K562 (cell line): ENCODE data around the gene SH2D3A. TPM values are rescaled to one million over a fixed set of nuclear protein-coding genes. Genes with fewer than 3 reads are reported as not detected.

Source experiments
- CHD2 ChIP-seq: IDR thresholded peaks from 2 replicates; pipeline ENCODE4 v1.6.1; 2011; ENCODE audit warnings: low read depth, low read length
- CTBP1 ChIP-seq: fragments of 450-650 bp; IDR thresholded peaks from 2 replicates; pipeline ENCODE4 v1.6.1; 2016; ENCODE audit warnings: borderline replicate concordance
- EHMT2 ChIP-seq: fragments of 450-650 bp; IDR thresholded peaks from 2 replicates; pipeline ENCODE4 v1.6.1; 2018; ENCODE audit warnings: antibody characterized with exemption
- EP300 ChIP-seq: IDR thresholded peaks from 2 replicates; pipeline ENCODE4 v1.6.1; 2012; ENCODE audit warnings: low read length, improper control_type of control experiment
- GABPA ChIP-seq: fragments of 200-800 bp; sonication (Bioruptor generic); conservative IDR thresholded peaks from 2 replicates; pipeline ENCODE4 v1.6.1; 2016; ENCODE audit warnings: low read depth, missing genetic modification characterization, missing compliant biosample characterization
- HLTF ChIP-seq: fragments of 450-650 bp; IDR thresholded peaks from 2 replicates; pipeline ENCODE4 v1.6.1; 2016
- ILK ChIP-seq: fragments of 450-650 bp; IDR thresholded peaks from 2 replicates; pipeline ENCODE4 v1.6.1; 2016; ENCODE audit warnings: missing genetic modification characterization, low read depth, mild to moderate bottlenecking, missing compliant biosample characterization, moderate library complexity, borderline replicate concordance
- KAT2B ChIP-seq: IDR thresholded peaks from one replicate; pipeline ENCODE4 v1.6.1; 2012; ENCODE audit warnings: low read depth, mild to moderate bottlenecking, control low read depth, inconsistent platforms, low read length, moderate library complexity
- MAZ ChIP-seq, 2 experiments: fragments of 450-650 bp in 1 of 2; sonication (generic) in 1 of 2; formaldehyde crosslinking; IDR thresholded peaks in 1 of 2; conservative IDR thresholded peaks in 1 of 2; 2 replicates each; pipeline versions ENCODE4 v1.4.0 to v1.5.0; 2020; ENCODE audit warnings: mild to moderate bottlenecking in 1 of 2, missing genetic modification reagents in 1 of 2
- MTF1 ChIP-seq: fragments of 250-450 bp; sonication (Bioruptor Pico); IDR thresholded peaks from 2 replicates; pipeline ENCODE4 v1.9.0; 2021; ENCODE audit warnings: moderate library complexity, mild to moderate bottlenecking, inconsistent platforms, borderline replicate concordance
- NFXL1 ChIP-seq: fragments of 450-650 bp; formaldehyde crosslinking; IDR thresholded peaks from 2 replicates; pipeline ENCODE4 v1.4.0; 2021; ENCODE audit warnings: mild to moderate bottlenecking
- NR2C1 ChIP-seq, 2 experiments: fragments of 450-650 bp; IDR thresholded peaks; 2 replicates each; pipeline ENCODE4 v1.6.1; 2017; ENCODE audit warnings: mild to moderate bottlenecking in 2 of 2, antibody characterized with exemption in 1 of 2, inconsistent platforms in 1 of 2, missing compliant biosample characterization in 1 of 2, missing genetic modification characterization in 1 of 2
- POLR2AphosphoS5 ChIP-seq: IDR thresholded peaks from 2 replicates; pipeline ENCODE4 v1.6.1; 2011; ENCODE audit warnings: mild to moderate bottlenecking, low read depth, low read length, moderate library complexity; ENCODE audit not compliant: control insufficient read depth, insufficient read depth
- PTTG1 ChIP-seq: fragments of 450-650 bp; IDR thresholded peaks from 2 replicates; pipeline ENCODE4 v1.6.1; 2016; ENCODE audit warnings: low read depth, mild to moderate bottlenecking, missing genetic modification characterization, missing compliant biosample characterization
- SETDB1 ChIP-seq: IDR thresholded peaks from one replicate; pipeline ENCODE4 v1.6.1; 2012; ENCODE audit warnings: low read length, control low read depth, inconsistent platforms
- SMARCC2 ChIP-seq: fragments of 450-650 bp; IDR thresholded peaks from 2 replicates; pipeline ENCODE4 v1.6.1; 2017; ENCODE audit warnings: antibody characterized with exemption, moderate library complexity, mild to moderate bottlenecking, low read depth
- U2AF1 ChIP-seq: fragments of 200-400 bp; formaldehyde crosslinking; optimal IDR thresholded peaks from 2 replicates; pipeline ENCODE3; 2017; ENCODE audit warnings: mild to moderate bottlenecking, low read depth, low read length, moderate library complexity
- ZNF232 ChIP-seq: sonication (generic); formaldehyde crosslinking; IDR thresholded peaks from 2 replicates; pipeline ENCODE4 v1.8.0; 2022; ENCODE audit warnings: mild to moderate bottlenecking, missing genetic modification reagents
- ZNF239 ChIP-seq: fragments of 250-450 bp; sonication (Bioruptor Pico); IDR thresholded peaks from 2 replicates; pipeline ENCODE4 v1.4.0; 2020; ENCODE audit warnings: mild to moderate bottlenecking
- ZZZ3 ChIP-seq: fragments of 450-650 bp; IDR thresholded peaks from 2 replicates; pipeline ENCODE4 v1.6.1; 2016; ENCODE audit warnings: antibody characterized with exemption, mild to moderate bottlenecking, moderate library complexity
- polyA plus RNA-seq, 8 experiments: library from polyadenylated mRNA; depleted of rRNA in 4 of 8; stranded (reverse) in 5 of 8; unstranded in 3 of 8; fragments of >200 nt; fragmentation: Nextera tagmentation in 2 of 8; fragmentation: Illumina TruSeq in 1 of 8; extraction: Ambion mirVana in 2 of 8; extraction: Trizol in 1 of 8; gene quantifications; 2 replicates each; pipeline versions ENCODE4 v1.2.1 to v1.2.3, GENCODE V29; 2011 to 2014; ENCODE audit warnings: inconsistent platforms in 1 of 8, missing spikeins in 1 of 8
- total RNA-seq, 7 experiments: library from RNA; depleted of rRNA in 6 of 7; stranded (reverse); fragments of >200 nt in 6 of 7; fragmentation: Illumina TruSeq in 2 of 7; extraction: Trizol in 2 of 7; gene quantifications; 2 replicates each; pipeline versions ENCODE4 v1.2.1 to v1.2.3, GENCODE V29; 2011 to 2021; ENCODE audit warnings: low replicate concordance in 1 of 7
- TF ChIP-seq, protein P1 (sequence below), 2 experiments: fragments of 250-450 bp in 1 of 2; fragments of 450-650 bp in 1 of 2; sonication (Bioruptor Pico) in 1 of 2; IDR thresholded peaks; 2 replicates each; pipeline versions ENCODE4 v1.6.1 to v1.8.0; 2016 to 2021; ENCODE audit warnings: mild to moderate bottlenecking in 2 of 2, moderate library complexity in 2 of 2, missing compliant biosample characterization in 1 of 2, missing genetic modification characterization in 1 of 2
- TF ChIP-seq, protein P2 (sequence below): fragments of 450-650 bp; IDR thresholded peaks from 2 replicates; pipeline ENCODE4 v1.6.1; 2016; ENCODE audit warnings: antibody characterized with exemption
- TF ChIP-seq, protein P3 (sequence below): fragments of 450-650 bp; IDR thresholded peaks from 2 replicates; pipeline ENCODE4 v1.6.1; 2017; ENCODE audit warnings: antibody characterized with exemption
- TF ChIP-seq, protein P4 (sequence below): fragments of 250-450 bp; sonication (Bioruptor Pico); IDR thresholded peaks from 2 replicates; pipeline ENCODE4 v1.8.0; 2021; ENCODE audit warnings: moderate library complexity, mild to moderate bottlenecking, inconsistent platforms

SH2D3A gene
- total and polyA plus RNA-seq, 9 of the 15 experiments (the other 6 are each of a cell fraction or from before 2014, with no cell fraction given): 0.75 to 26.3 (median 8.9) TPM

DNA sequence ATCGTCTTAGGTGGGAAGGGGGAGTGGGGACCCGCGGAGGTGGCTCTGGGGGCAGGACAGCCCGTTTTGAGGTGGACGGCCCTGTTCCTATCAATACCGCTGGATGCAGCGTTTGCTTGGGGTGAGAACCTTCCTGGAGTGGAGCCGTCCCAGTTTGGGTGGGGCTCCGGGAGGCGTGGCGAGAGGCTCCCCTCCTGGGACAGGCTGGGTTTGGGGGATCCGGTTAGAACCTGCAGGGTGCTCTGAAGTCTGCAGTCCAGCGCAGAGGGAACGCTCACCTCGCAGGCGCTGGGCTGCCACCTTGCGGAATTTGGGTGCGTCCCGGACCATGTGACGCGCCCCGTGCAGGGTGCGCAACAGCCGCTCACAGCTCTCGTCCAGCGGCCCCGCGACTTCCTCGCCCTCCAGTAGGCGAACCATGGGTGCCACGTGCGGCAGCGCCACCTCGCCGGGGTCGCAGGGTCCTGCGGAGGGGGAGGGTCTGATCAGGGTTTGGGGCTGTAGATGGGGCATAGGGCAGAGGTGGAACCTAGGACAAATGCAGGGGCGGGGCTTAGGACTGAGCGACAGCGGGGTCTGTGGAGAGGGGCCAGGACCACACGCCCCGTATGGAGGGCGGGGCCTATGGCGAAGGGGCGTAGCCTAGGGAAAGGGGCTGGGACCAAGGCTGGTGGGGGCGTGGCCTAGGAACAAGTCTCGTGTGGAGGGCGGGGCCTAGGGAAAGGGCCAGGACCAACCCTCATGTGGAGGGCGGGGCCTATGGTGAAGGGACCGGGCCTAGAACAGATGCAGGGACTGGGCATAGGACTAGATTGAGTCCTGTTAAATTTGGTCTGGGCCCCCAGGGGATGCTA lies 13.8 kb downstream of the SH2D3A start (continued):
- no peak for TF ChIP-seq U2AF1
- no peak for TF ChIP-seq KAT2B
- TF ChIP-seq CHD2: peak; percentile 72
- TF ChIP-seq, protein P1, sequence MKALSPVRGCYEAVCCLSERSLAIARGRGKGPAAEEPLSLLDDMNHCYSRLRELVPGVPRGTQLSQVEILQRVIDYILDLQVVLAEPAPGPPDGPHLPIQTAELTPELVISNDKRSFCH (CRISPR knock-in tag; IDR thresholded peaks at IDR 0.05): no peak
- TF ChIP-seq, protein P1 (tag; IDR thresholded peaks at IDR 0.05): peak; percentile 77
- no peak for TF ChIP-seq ZZZ3
- peak; percentile 36; the same call in 1 of the 2 replicates for TF ChIP-seq NR2C1 (IDR thresholded peaks at IDR 0.05)
- peak; percentile 67; the same call in 1 of the 2 replicates for TF ChIP-seq NR2C1 (tag; IDR thresholded peaks at IDR 0.05)
- TF ChIP-seq SETDB1: no peak
- TF ChIP-seq ZNF232: 0 out of 2 replicates have a peak, but pooled peaks have one; percentile 16
- TF ChIP-seq POLR2AphosphoS5: peak; percentile 48; the same call in 1 of the 2 replicates
- TF ChIP-seq NFXL1: 0 out of 2 replicates have a peak, but pooled peaks have one; percentile 8
- TF ChIP-seq EHMT2: no peak
- 0 out of 2 replicates have a peak, but pooled peaks have one; percentile 21 for TF ChIP-seq SMARCC2
- TF ChIP-seq MAZ (CRISPR knock-in tag; conservative IDR thresholded peaks at IDR 0.05 in 1 of 2, IDR thresholded peaks at IDR 0.05 in 1 of 2): peak; percentile 86 to 89
- no peak for TF ChIP-seq HLTF
- TF ChIP-seq, protein P2, sequence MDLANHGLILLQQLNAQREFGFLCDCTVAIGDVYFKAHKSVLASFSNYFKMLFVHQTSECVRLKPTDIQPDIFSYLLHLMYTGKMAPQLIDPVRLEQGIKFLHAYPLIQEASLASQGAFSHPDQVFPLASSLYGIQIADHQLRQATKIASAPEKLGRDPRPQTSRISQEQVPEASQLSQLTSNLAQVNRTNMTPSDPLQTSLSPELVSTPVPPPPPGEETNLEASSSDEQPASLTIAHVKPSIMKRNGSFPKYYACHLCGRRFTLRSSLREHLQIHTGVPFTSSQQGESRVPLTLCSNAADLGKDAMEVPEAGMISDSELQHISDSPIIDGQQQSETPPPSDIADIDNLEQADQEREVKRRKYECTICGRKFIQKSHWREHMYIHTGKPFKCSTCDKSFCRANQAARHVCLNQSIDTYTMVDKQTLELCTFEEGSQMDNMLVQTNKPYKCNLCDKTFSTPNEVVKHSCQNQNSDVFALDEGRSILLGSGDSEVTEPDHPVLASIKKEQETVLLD: peak; percentile 63; the same call in 1 of the 2 replicates
- TF ChIP-seq MTF1 (CRISPR knock-in tag): no peak
- TF ChIP-seq ILK (tag): no peak
- TF ChIP-seq CTBP1: peak; percentile 97
- TF ChIP-seq EP300: no peak
- TF ChIP-seq GABPA (tag): peak; percentile 40
- TF ChIP-seq, protein P3, sequence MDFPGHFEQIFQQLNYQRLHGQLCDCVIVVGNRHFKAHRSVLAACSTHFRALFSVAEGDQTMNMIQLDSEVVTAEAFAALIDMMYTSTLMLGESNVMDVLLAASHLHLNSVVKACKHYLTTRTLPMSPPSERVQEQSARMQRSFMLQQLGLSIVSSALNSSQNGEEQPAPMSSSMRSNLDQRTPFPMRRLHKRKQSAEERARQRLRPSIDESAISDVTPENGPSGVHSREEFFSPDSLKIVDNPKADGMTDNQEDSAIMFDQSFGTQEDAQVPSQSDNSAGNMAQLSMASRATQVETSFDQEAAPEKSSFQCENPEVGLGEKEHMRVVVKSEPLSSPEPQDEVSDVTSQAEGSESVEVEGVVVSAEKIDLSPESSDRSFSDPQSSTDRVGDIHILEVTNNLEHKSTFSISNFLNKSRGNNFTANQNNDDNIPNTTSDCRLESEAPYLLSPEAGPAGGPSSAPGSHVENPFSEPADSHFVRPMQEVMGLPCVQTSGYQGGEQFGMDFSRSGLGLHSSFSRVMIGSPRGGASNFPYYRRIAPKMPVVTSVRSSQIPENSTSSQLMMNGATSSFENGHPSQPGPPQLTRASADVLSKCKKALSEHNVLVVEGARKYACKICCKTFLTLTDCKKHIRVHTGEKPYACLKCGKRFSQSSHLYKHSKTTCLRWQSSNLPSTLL: no peak
- TF ChIP-seq, protein P4, sequence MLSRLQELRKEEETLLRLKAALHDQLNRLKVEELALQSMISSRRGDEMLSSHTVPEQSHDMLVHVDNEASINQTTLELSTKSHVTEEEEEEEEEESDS (CRISPR knock-in tag): no peak
- TF ChIP-seq ZNF239: peak; percentile 24; the same call in 1 of the 2 replicates
- no peak for TF ChIP-seq PTTG1
